Prostate gland (tissue), 2 donors: Measurements from ENCODE around the gene CEP131. TPM values are rescaled to one million over a fixed set of nuclear protein-coding genes. Genes with fewer than 3 reads are reported as not detected.

Experiments
- DNase-seq: peaks from one replicate; pipeline ENCODE4 v3.0.0-alpha.2; 2019; ENCODE audit warnings: low spot score
- H3K27ac ChIP-seq, 2 donors: fragments of 200-600 bp; sonication (generic); 2 replicates each; pipeline ENCODE4 v1.5.1; 2017 to 2019
- H3K27me3 ChIP-seq: fragments of 200-600 bp; sonication (generic); replicated peaks from 2 replicates; pipeline ENCODE4 v1.5.1; 2019; ENCODE audit not compliant: insufficient read depth
- H3K36me3 ChIP-seq, 2 donors: fragments of 200-600 bp; sonication (generic); 1 replicate in 1 of 2; 2 replicates in 1 of 2; pipeline versions ENCODE4 v1.5.1 to v1.8.1; 2017 to 2019
- H3K4me1 ChIP-seq: fragments of 200-600 bp; sonication (generic); replicated peaks from 2 replicates; pipeline ENCODE4 v1.5.1; 2019
- H3K4me3 ChIP-seq, 2 donors: fragments of 200-600 bp; sonication (generic); 2 replicates each; pipeline ENCODE4 v1.5.1; 2017 to 2019
- H3K9me3 ChIP-seq: fragments of 200-600 bp; sonication (generic); 2 replicates; pipeline ENCODE4 v1.5.1; 2017
- CTCF ChIP-seq, 4 experiments: fragments of 200-600 bp in 2 of 4; fragments of 450-650 bp in 2 of 4; sonication (generic) in 2 of 4; IDR thresholded peaks; 1 replicate in 3 of 4; 2 replicates in 1 of 4; pipeline ENCODE4 v1.5.1; 2016 to 2019; ENCODE audit warnings: antibody characterized with exemption in 4 of 4, mild to moderate bottlenecking in 2 of 4, moderate library complexity in 2 of 4
- POLR2A ChIP-seq: fragments of 450-650 bp; IDR thresholded peaks from one replicate; pipeline ENCODE4 v1.6.1; 2016; ENCODE audit warnings: antibody characterized with exemption, mild to moderate bottlenecking
- POLR2AphosphoS5 ChIP-seq: sonication (generic); formaldehyde crosslinking; IDR thresholded peaks from one replicate; pipeline ENCODE4 v1.6.1; 2017; ENCODE audit warnings: antibody characterized with exemption
- WGBS: methylation state at CpG from one replicate; pipeline ENCODE4 v1.1.5; 2018; 5-methylcytosine and 5-hydroxymethylcytosine counted together
- intact Hi-C: fragments of 100-400 bp; cut with DNase I; formaldehyde crosslinking; loops from one replicate; pipeline ENCODE4 v1.14.2; 2022
- total RNA-seq, 2 donors: library from RNA; depleted of rRNA; stranded (reverse); fragments of >200 nt; gene quantifications; one replicate each; pipeline ENCODE4 v1.1.0, GENCODE V29; 2016

CEP131 gene
- total RNA-seq, 2 donors from 2014 or later: 7.1 to 24.0 TPM

GRCh38 chr17:81193470-81194224 is 29.1 kb downstream of the CEP131 start:
- TF ChIP-seq POLR2A (no peak), POLR2AphosphoS5 (no peak), CTCF (IDR thresholded peaks at IDR 0.05) (no peak)
- Histone ChIP-seq H3K9me3 (no peaks in the 10 kb centered on the region), H3K36me3 (no peaks in the 10 kb centered on the region), H3K27ac (no peak overlapping the region), H3K4me1 (no peaks in the 10 kb centered on the region), H3K4me3 (no peak overlapping the region), H3K27me3 (no peaks in the 10 kb centered on the region)
- no peak for DNase-seq
- 87% methylated on average over 33 of the region's 38 CpGs for WGBS
- intact Hi-C loops: no loop called here

GRCh38 chr17:81193051-81193410 is 29.7 kb downstream of the CEP131 start:
- WGBS: 92% methylated on average over 15 of the region's 17 CpGs
- Histone ChIP-seq H3K36me3 (no peaks in the 10 kb centered on the region), H3K27ac (no peak overlapping the region), H3K4me3 (no peak overlapping the region), H3K9me3 (no peaks in the 10 kb centered on the region), H3K4me1 (no peaks in the 10 kb centered on the region), H3K27me3 (no peaks in the 10 kb centered on the region)
- intact Hi-C loops: no loop called here
- DNase-seq: no peak
- TF ChIP-seq CTCF (IDR thresholded peaks at IDR 0.05) (no peak), POLR2AphosphoS5 (no peak), POLR2A (no peak)

- no peaks in the 10 kb centered on the region for H3K27me3 ChIP-seq
- 82% methylated on average over 33 of the region's 34 CpGs for WGBS
- no peak for DNase-seq
- H3K9me3 ChIP-seq: no peaks in the 10 kb centered on the region
- H3K4me3 ChIP-seq: no peak overlapping the region
- H3K27ac ChIP-seq: no peak overlapping the region
- no peaks in the 10 kb centered on the region for H3K4me1 ChIP-seq
- no peaks in the 10 kb centered on the region for H3K36me3 ChIP-seq
- no peak for TF ChIP-seq POLR2A
- no peak for TF ChIP-seq POLR2AphosphoS5
- TF ChIP-seq CTCF (IDR thresholded peaks at IDR 0.05): no peak
- intact Hi-C loops: no loop called here
Measured at GRCh38 chr17:81192386-81193050, 30.2 kb downstream of the CEP131 start.

- Histone ChIP-seq H3K36me3 (no peaks in the 10 kb centered on the region), H3K4me3 (no peak overlapping the region), H3K27ac (no peak overlapping the region), H3K9me3 (no peaks in the 10 kb centered on the region), H3K27me3 (no peaks in the 10 kb centered on the region), H3K4me1 (no peaks in the 10 kb centered on the region)
- no peak for DNase-seq
- intact Hi-C loops: no loop called here
- TF ChIP-seq POLR2AphosphoS5: no peak
- TF ChIP-seq POLR2A: no peak
- no peak for TF ChIP-seq CTCF (IDR thresholded peaks at IDR 0.05)
- WGBS: 93% methylated on average over 14 of the region's 14 CpGs
Measured at GRCh38 chr17:81191646-81192045, 31.1 kb downstream of the CEP131 start.

- WGBS: 89% methylated on average over 20 of the region's 20 CpGs
Measured at GRCh38 chr17:81191116-81191515, 31.6 kb downstream of the CEP131 start.

More at GRCh38 chr17:81191116-81191515, 31.6 kb downstream of the CEP131 start:
- intact Hi-C loops: no loop called here
- no peak overlapping the region for H3K27ac ChIP-seq
- H3K27me3 ChIP-seq: no peaks in the 10 kb centered on the region
- no peak for DNase-seq
- no peaks in the 10 kb centered on the region for H3K36me3 ChIP-seq
- no peak for TF ChIP-seq CTCF (IDR thresholded peaks at IDR 0.05)
- no peak for TF ChIP-seq POLR2AphosphoS5
- TF ChIP-seq POLR2A: no peak
- H3K9me3 ChIP-seq: no peaks in the 10 kb centered on the region
- no peaks in the 10 kb centered on the region for H3K4me1 ChIP-seq
- H3K4me3 ChIP-seq: no peak overlapping the region
